IPS-NIHi7 (cell line): ENCODE data around the gene NKX3-2.

ENCODE experiments used
- DNase-seq: peaks from one replicate; pipeline ENCODE4 v3.0.0; 2012; ENCODE audit warnings: mixed read lengths; ENCODE audit errors: extremely low spot score

Gene NKX3-2

DNA sequence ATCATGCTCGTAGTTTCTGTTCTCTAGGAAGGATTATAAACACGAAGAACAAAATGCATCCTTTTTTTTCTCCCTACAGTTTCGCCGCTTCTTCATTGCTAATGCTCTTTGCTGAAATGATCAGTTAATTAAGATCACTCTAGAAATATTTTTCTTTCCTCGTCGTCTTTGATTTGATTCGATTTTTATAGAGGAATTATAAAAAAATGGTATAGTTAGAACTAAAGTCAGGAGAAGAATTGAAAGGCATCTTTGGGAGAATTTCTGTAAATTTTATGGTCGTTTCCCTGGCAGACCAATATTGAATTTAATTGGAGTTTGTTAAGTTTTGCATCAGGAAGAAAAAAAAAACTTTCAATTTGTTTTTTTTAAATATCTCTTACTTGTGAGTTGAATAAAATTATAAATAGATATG lies 1.1 kb upstream of the NKX3-2 start:
- DNase-seq, result no peak

DNA sequence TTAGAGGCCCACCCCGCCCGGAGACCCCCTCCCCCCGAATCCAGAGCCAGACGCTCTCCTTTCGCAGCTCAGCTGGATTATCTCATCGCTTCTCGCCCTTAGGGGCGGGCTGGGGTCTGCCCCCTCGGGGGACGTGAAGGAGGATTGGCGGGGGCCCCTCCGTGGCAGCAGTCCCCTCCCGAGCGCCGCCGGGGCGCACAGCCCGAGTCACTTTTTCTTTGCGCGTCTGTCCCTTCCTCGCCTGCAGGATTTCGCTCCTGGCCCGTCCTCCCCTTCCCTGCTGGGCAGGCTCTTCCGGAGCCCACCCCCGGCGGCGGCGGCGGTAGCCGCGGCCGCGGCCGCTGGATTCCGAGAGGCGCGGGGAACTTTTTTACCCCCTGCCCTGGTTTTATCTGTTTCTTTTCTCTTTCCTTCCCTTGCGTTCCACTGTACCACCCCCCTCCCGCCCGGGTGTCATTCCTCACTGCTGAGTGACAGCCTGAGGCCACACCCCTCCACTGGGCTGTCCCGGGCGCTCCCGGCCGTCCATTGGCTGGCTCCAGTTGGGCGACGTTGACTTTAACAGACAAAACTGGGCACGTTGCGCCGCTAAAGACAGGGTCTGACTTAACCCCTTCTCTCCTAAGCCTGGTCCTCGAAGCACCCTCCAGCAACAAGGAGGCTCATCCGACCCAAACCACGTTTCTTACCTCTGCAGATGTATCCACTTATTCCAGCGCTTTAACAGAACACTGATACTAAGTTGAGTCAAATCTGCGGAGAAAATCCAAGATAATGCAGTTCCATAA lies 492 bp upstream of the NKX3-2 start:
- DNase-seq, result peak; percentile 90

DNA sequence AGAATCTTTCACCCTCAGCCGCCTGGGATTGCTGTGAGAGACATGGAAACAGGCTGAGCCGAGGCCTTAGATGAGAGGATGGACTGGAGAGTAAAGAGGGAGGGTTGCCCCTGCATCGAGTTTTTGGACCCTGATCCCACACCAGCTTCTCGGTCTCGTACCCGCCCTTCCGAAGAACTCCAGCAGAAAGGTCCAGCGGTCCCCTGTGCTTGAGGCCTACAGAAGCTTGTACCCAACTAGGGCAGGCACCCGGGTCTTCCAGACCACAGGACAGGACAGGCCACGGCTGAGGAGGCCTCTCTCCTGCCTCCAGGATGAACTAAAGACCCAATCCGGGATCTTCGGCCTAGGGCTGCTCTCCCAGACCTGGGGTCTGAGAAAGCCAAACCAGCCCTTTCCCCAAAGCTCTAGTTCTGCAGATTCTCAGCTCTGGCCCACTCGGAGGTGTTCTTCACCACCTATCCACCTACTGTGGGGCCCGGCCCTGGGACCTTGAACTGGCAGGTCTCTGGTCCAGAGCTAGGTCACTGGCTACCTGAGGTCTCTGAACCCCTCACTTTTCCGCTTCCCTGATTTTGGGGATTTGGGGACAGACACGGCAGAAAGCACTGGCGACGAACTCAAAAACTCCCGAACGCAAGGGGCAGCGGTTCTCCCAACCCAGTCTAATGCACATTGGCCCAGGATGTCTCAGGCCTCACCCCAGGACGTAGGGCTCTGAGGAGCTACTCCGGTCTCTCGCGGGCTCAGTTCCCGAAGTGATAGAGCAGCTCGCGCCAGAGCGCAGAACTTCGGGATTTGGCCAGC lies 1.1 kb downstream of the NKX3-2 start:
- no peak for DNase-seq

DNA sequence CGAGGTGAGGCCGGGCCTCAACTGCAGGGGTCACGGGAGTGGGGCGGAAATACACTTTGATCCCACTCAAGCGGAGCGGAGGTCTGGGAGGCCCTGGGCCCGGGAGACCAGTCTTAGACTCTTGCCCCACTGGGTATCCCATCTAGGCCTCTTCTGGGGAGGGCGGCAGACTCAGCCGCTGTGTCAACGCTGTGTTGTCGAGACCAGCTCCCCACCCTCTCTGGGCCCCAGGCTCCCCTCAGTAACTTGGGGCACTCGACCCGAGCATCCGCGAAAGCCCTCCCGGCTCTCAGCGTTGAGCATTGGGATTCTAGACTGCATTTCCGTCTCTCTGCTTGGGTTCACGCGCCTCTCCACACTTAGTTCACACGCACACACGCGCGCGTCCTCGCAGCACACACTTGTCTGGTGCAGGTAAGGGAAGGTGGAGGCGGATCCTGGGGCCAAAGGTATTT lies 1.7 kb downstream of the NKX3-2 start:
- no peak for DNase-seq

DNA sequence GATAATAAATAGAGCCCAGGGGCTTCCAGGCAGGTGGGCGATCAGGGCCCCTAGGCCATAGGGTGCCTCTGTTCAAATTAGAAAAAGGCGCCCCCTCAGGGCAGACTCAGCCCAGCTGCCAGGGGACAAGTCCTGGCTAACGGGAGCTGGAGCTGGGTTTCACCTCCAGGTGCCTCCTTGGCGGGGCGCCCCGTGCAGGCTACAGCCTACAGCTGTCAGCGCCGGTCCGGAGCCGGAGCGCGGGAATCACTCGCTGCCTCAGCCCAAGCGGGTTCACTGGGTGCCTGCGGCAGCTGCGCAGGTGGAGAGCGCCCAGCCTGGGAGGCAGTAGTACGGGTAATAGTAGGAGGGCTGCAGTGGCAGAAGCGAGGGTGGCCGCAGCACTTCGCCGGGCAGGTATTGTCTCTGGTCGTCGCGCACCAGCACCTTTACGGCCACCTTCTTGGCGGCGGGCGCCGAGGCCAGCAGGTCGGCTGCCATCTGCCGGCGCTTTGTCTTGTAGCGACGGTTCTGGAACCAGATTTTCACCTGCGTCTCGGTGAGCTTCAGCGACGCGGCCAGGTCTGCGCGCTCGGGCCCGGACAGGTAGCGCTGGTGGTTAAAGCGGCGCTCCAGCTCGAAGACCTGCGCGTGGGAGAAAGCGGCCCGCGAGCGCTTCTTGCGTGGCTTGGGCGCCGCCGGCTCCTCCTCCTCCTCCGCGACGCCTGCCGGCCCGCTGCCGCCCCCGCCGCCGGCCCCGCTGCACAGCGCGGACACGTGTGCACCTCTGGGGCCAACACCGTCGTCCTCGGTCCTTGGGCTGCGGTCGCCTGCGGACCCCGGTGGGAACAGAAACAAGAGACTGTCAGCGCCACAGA lies 2.4 kb downstream of the NKX3-2 start:
- no peak for DNase-seq

DNA sequence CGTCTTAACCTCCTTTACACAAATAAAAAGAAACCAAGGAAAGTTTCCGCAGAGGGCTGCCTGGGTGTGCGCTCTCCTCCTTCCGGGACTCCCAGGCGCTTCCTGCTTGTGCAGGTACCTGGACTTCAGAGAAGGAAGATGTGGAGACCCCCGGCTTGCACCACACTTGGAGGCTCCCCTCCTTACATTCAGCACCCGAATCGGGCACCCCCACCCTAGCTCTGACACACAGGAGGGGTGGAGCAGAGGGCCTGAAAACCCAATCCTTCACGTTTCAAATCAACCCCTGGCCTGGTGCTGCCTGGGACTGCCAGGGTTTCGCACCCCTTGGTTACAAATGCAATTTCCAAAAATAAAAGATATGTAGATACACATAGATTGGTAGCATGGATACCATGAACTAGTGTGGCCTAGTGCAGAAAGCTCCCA lies 3.1 kb downstream of the NKX3-2 start:
- no peak for DNase-seq

DNA sequence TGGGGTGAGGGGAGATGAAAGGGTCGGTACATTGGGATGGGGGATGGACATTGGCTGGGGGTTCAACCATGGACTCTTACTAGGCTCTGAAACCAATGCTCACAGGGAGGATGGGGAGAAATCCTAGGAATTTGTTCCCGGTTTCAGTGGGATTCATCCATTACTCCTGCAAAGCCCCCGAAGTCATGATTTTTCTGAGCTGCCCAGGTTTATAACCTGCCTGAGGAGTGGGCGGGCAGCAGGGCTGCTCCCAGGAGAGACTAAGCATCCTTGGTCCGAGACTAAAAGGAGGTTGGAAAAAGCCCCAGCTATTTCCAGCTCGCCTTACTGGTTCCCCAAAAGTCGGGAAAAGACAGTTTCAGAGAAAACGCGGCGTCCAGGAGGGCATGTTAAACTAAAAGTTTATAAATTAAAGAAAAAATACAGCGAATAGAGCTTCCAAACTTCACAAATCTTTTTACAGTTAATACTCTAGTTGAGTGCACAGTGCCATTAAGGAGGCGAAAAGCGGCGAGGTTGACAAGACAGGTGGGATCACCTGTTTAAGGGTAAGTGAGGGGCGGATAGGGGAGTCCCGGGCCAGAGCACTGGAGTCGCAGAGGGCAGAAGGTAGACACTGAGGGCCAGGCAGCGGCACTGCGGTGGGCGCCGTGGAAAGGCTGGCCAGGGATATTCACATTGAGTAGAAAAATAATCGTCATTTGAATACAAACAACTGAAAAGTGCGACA lies 3.7 kb downstream of the NKX3-2 start:
- DNase-seq, result no peak

DNA sequence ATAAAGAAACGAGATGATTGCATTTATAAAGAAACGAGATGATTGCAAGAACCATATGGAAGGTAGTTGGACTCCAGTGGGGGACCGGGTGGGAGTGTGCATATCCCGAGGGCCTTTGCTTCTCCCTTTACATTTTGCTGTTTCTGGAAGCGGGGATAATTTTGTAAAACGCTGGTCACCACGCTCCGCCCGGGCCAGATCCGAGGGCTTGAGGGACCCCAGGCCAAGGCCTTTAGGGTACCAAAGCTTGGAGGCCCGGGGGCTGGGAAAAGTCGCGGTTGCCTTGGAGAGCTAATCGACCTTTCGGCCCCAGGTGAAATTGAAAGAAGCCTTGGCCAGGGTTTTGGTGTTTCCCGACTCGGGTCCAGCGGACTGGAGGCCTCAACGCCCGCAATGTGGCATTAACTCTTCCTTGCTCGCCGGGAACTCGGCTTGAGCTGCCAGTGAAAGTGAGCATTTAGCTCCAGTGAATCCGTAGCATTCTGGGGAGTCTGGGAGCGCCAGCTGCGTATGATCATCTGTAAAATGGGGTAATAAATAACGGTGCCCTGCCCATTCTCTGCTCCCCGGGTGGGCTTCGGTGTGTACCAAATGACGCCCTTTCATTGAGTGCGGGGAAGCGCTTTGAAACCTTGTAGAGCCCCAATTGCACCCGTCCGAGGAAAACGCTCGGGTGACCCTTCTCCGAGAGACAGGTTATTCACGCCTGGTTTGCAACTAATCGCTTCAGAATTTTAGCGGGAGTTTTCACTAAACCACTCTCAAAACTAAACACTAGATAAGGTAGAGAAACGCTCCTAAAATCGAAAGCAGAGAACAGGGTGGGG lies 4.5 kb downstream of the NKX3-2 start:
- no peak for DNase-seq

DNA sequence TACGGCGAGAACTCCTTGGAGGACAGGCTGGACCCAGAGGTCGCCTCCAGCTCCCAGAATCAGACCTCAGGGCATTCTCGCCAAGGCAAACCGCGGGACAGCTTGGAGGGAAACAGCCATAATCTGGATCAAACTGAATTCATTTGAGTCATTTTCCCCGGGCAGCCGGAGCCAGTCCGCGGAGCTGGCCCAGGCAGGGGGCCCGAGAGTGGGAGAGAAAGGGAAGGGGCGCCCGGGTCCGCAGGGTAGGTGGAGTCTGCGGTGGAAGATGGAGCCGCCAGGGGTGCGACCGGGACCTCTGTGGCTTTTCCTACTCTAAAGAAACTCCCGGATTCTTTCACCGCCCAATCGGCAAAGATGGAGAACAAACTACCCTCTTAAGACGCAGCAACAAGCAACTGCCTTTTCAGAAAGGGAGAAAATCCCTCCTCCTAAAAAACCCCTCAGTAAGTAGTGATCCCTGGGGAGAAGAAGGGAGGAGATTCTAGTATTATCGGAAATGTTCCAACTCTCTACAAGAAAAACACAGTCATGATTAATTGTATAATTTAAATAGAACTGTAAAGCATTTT lies 5.2 kb downstream of the NKX3-2 start:
- DNase-seq, result no peak

DNA sequence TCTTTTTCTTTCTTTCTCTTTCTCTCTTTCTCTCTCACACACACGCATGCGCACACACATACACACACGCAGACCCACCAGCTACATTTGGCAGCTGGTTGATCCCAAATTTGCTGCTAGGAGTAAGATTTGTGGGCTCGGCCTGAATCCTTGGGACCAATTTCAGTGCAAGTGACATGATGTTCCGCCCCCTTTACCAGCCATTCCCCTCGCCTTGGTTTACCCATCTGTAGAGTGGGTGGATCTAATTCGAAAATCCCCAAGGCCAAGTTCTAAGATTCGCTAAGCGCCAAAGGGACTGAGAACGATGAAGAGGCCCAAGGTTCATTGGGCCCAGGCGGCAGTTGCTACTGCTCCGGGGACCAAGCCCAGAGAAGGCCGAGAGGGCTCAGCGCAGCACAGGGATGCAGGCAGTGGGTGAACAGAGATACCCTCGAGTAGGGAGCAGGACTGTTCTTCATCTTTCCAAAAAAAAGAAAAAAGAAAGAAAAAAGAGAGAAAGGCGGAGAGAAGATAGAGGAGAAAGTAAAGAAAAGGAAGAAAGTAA lies 5.8 kb downstream of the NKX3-2 start:
- no peak for DNase-seq

DNA sequence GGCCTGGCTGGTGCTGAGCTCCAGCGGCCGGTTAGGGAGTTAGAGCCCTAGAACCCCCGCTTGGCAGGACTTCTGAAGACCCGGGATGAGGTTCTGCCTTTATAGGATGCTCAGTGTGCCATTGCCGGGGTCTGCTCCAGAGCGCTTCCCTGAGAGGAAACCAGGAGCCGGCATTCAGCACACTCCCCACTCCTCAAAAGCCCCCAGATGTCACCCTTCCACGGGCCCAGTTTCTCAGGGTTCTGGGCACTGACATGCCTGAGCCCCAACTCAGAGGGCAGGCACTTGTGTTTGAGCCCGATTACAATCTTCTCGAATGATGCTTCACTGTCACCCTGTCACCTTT lies 6.5 kb downstream of the NKX3-2 start:
- no peak for DNase-seq

DNA sequence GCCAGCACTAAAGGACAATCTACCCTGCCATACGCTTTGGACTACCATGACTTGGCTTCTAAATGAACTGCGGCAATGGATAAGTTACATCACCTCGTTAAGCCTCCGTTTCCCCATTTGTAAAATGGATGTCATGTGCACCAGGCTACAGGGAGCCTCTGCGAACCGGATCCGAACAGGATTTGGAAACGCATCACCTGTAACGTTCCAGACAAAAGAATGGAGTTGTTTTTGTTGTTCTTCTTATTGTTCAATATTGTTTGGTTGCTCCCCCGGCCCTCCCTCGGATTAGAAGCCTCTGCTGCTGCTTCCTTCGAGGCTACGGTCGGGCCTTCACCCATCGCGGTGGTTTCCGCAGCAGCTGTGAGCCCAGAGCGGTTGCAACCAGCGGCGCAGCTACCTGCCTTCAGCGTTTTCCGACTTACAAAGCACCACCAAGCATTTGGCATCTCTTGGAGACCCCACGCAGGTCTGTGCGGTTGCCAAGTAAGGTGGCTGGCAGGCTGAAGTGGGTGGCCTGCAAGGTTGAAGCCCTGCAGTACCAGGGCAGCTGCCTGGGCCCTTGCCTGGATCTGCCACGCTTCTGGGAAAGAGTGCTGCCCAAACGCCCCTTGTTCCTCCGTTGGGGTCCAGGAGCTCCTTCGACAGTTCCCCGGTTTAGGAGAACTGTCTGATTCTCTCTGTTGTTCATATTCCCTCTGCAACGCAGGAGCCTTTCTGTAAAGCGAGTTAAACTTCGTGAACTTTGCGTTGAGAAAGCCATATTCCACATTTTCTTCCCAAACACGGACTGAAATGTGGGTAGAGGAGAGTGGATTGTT lies 7.1 kb downstream of the NKX3-2 start:
- DNase-seq, result no peak

DNA sequence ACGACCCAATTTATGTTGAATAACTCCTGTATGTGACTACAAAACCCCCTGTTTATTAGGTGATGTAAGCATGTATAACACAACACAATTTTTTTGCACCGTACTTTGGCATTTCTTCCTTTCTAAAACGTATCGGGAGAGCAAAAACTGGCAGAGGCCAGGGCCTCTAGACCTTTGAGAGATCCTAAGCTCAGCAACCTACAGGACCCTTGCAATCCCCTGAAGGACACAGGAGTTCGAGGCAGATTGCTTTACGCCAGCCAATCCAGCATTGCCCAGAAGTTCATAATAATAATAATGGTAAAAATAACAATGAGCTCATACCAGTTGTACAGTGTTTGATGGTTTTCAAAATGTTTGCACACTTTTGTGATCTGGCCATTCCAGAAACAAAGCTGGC lies 7.7 kb downstream of the NKX3-2 start:
- no peak for DNase-seq

DNA sequence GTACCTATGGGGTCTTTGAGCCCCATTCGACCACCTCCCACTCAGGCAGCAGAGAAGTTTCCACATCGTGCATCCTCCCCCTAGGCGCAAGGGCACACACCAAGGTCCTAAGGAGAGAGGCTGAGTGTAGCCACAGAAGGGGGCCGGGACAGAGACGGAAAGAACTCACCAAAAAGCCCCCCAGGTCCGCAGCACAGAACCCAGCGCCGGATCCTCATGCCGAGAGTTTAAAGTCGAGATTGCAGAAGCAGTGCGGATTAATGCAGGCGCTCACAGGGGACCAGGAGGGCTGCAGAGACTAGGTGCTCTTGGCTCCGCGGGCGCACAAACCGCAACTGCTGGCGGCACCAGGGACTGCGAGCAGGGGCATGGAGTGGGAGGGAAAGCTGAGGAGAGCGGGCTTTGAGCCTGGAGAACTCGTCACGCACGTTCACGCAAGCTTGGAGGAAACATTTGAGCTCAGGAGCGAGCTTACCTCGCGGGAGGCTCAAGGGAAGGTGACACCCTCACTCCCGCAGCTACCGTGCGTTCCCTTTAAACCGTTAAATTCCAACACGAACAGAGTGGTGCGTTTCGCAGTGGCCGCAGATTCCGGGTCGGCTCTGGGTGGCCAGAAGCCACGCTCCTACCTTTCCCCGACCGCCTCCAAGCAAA lies 8.5 kb downstream of the NKX3-2 start:
- no peak for DNase-seq

DNA sequence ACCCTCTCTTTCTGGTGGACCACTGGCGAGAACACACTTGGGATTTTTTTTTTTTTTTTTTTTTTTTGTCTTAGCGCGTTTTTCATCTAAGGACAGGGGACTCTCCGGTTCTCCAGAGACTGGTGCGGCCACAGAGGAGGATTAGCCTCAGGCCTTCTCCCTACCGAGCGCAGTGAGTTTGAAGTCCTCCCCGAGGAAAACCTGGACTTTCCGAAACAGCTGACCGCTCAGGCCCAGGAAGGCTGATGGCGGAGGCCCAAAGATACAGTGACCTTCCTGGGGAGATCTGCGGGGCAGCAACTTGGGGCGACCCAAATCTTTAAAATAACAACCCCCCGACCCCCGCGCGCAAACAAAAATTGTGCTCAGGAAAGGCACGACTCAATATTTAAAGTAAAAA lies 9.2 kb downstream of the NKX3-2 start:
- DNase-seq, result no peak

DNA sequence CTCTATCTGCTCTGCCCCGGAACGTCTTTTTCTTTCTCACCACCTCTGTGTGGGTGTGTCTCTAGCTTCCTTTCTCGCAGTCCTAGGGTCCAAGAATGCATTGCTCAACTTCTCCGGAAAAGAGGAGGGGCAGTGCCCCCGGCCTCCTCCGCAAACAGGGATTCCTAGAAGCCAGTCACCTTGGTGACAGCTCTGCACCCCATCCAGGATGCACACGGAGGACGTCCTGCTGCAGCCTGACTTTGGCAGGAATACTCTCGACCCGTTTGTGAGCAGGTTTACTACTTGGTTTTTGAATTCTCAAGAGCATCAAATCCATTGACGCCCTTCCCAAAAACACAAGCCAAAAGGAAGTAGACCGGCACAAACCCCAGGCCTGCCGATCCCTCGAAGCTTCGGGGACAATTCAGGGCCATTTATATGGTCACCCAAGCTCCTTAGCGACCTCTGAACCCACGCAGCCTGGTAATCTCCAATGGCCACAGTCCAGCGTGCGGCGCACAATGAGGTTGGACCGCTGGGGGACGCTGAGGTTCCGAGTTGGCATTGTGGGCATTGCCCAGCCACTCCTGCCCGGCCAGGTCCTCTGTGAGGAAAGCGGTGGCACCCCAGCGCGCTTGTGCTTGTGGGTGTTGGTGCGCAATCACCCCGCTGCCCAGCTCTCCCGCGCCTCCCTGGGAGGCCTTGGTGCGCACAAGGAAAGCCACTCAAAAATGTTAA lies 9.8 kb downstream of the NKX3-2 start:
- no peak for DNase-seq

DNA sequence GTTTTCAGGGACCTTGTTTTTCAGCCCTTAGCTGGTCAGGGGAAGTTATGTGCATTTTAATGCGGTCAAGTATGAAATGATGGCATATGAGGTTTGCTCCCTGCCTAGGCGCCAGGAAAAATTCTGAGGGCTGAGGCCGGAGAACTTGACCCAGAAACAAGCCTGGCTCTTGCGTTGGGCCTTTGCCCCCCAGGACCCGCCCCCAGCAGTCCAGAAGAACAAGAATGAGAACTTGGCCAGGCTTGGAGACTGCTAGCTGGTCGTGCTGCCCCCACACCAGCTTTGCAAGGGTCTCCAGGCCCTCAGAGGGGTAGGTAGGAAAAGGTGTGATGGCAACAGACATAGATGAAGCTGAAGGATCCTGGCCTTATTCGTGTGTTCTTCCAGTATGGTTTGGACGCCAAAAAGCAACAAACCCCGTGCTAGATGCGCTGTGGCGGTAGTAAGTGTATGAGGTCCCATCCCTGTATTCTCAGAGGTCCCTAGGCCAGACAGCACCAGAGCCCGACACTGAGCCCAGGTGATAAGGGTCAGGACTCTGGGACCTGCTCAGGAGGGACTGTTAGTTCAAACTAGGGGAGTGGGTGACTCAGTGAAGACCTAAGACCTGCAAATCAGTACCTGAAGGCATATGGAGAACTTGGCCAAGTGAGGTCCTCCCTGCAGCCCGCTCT lies 10.5 kb downstream of the NKX3-2 start:
- DNase-seq, result no peak
